Subcutaneous adipose tissue (tissue), 4 donors: ENCODE measurements around the gene HSH2D. TPM values are rescaled to one million over a fixed set of nuclear protein-coding genes. Genes with fewer than 3 reads are reported as not detected.

Experiments used
- total RNA-seq, 4 donors: library from RNA; depleted of rRNA; stranded (reverse); fragments of >200 nt; gene quantifications; one replicate each; pipeline ENCODE4 v1.1.0, GENCODE V29; 2016
- TF ChIP-seq, protein P1 (sequence below): fragments of 450-650 bp; IDR thresholded peaks from one replicate; pipeline ENCODE4 v1.5.1; 2016; ENCODE audit warnings: low read depth, mild to moderate bottlenecking, control low read depth, antibody characterized with exemption, moderate library complexity

HSH2D gene
- total RNA-seq, 4 donors from 2014 or later: 0.38 to 1.5 (median 0.82) TPM

- TF ChIP-seq, protein P1, sequence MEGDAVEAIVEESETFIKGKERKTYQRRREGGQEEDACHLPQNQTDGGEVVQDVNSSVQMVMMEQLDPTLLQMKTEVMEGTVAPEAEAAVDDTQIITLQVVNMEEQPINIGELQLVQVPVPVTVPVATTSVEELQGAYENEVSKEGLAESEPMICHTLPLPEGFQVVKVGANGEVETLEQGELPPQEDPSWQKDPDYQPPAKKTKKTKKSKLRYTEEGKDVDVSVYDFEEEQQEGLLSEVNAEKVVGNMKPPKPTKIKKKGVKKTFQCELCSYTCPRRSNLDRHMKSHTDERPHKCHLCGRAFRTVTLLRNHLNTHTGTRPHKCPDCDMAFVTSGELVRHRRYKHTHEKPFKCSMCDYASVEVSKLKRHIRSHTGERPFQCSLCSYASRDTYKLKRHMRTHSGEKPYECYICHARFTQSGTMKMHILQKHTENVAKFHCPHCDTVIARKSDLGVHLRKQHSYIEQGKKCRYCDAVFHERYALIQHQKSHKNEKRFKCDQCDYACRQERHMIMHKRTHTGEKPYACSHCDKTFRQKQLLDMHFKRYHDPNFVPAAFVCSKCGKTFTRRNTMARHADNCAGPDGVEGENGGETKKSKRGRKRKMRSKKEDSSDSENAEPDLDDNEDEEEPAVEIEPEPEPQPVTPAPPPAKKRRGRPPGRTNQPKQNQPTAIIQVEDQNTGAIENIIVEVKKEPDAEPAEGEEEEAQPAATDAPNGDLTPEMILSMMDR: no peak
Measured at GRCh38 chr19:16136185-16136999, 7.1 kb upstream of the HSH2D start.

GRCh38 chr19:16139752-16140151, 3.7 kb upstream of the HSH2D start:
- TF ChIP-seq, protein P1: no peak

- TF ChIP-seq, protein P1: no peak
Measured at GRCh38 chr19:16141043-16141442, 2.4 kb upstream of the HSH2D start.

DNA sequence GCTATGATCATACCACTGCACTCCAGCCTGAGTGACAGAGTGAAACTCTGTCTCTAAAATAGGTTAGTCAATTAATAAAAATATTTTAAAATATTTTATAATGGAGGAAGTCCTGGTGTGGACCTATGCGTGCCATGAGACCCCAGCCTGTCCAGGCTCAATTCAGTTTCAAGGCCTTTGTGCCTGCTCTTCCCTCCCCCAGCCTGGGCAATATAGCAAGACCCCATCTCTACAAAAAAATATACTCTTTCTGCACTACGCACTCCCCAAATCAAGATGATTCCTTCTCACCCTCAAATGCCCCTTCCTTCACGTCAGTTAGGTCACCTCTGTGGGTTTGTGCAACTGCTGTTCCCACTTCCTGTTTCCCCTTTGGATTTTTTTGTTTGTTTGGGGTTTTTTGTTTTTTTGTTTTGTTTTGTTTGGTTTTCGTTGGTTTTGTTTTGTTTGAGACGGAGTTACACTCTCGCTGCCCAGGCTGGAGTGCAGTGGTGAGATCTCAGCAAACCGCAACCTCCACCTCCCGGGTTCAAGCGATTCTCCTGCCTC, 1.4 kb upstream of the HSH2D start:
- TF ChIP-seq, protein P1: no peak

DNA sequence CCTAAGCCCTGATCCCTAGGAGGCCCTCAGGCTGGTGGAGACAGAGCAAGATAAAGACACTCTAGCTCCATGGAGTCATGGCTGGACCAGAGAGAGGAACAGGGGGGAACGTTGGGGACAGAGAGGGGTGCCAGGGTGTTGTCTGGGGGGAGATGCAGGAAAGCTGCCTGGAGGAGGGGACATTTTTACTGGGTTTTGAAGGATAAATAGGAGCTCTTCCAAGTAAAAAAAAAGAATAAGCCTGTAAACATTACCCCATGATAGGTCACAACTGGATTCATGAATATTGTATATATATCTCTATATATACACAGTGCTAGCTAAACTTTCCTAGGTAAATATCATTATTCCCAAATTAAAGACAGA, 714 bp downstream of the HSH2D start:
- TF ChIP-seq, protein P1: no peak

DNA sequence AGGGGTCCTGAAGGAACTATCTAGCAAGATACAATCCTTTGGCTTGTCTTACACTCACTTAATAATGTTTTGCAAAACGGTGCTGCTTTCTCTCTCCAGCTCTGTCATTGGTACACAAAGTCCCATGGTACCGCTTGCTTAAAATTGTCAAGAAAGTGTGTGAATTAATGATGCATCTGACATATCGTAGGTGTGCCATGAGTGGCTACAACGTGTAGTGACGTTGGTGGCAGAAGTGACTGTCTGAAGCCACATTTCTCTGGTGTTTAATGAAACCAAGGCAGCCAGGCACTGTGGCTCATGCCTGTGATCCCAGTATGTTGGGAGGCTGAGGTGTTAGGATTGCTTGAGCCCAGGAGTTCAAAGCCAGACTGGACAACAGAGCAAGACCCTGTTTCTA, 2.6 kb downstream of the HSH2D start:
- TF ChIP-seq, protein P1: no peak

- TF ChIP-seq, protein P1: no peak
Measured at GRCh38 chr19:16148443-16149229, 5.2 kb downstream of the HSH2D start.
